ENCODE measurements around the gene EIF3B.

DNA sequence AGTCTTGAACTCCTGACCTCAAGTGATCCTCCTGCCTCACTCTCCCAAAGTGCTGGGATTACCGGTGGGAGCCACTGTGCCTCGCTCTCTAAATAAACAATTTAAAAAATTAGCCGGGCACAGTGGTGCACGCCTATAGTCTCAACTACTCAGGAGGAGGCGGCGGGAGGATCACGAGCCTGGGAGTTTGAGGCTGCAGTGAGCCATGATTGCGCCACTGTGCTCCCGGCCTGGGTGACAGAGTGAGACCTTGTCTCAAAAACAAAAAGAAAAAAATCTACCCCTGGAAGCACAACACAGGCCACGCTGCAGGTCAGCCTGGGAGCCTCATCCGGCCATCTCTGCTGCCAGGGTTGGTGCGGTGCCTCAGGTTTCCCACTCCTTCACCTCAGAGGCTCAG is 3.8 kb upstream of the EIF3B start:
- TF ChIP-seq POLR2A (conservative IDR thresholded peaks at IDR 0.05) (no peak), RB1 (IDR thresholded peaks at IDR 0.05; ENCODE audit: low read depth) (no peak), KDM2B (CRISPR knock-in tag; IDR thresholded peaks at IDR 0.05) (no peak), ZKSCAN1 (IDR thresholded peaks at IDR 0.05; ENCODE audit: low read depth, low read length) (no peak), ZNF12 (CRISPR knock-in tag; IDR thresholded peaks at IDR 0.05) (no peak), KLF6 (CRISPR knock-in tag; IDR thresholded peaks at IDR 0.05; ENCODE audit: borderline replicate concordance) (no peak), TBL1XR1 (IDR thresholded peaks at IDR 0.05; ENCODE audit: low read length in 2 of 2) (no peak), JUN (IDR thresholded peaks at IDR 0.05; ENCODE audit: borderline replicate concordance, low read depth, low read length) (no peak), JUN (CRISPR knock-in tag; IDR thresholded peaks at IDR 0.05; ENCODE audit: borderline replicate concordance) (no peak), SMC3 (conservative IDR thresholded peaks at IDR 0.05; ENCODE audit: insufficient read depth, low read depth, low read length) (no peak), SMAD4 (CRISPR knock-in tag; conservative IDR thresholded peaks at IDR 0.05) (no peak)
- TF ChIP-seq, protein P1, sequence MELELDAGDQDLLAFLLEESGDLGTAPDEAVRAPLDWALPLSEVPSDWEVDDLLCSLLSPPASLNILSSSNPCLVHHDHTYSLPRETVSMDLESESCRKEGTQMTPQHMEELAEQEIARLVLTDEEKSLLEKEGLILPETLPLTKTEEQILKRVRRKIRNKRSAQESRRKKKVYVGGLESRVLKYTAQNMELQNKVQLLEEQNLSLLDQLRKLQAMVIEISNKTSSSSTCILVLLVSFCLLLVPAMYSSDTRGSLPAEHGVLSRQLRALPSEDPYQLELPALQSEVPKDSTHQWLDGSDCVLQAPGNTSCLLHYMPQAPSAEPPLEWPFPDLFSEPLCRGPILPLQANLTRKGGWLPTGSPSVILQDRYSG (tag; conservative IDR thresholded peaks at IDR 0.05; ENCODE audit: low read depth), result no peak
- TF ChIP-seq, protein P2, sequence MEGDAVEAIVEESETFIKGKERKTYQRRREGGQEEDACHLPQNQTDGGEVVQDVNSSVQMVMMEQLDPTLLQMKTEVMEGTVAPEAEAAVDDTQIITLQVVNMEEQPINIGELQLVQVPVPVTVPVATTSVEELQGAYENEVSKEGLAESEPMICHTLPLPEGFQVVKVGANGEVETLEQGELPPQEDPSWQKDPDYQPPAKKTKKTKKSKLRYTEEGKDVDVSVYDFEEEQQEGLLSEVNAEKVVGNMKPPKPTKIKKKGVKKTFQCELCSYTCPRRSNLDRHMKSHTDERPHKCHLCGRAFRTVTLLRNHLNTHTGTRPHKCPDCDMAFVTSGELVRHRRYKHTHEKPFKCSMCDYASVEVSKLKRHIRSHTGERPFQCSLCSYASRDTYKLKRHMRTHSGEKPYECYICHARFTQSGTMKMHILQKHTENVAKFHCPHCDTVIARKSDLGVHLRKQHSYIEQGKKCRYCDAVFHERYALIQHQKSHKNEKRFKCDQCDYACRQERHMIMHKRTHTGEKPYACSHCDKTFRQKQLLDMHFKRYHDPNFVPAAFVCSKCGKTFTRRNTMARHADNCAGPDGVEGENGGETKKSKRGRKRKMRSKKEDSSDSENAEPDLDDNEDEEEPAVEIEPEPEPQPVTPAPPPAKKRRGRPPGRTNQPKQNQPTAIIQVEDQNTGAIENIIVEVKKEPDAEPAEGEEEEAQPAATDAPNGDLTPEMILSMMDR (IDR thresholded peaks at IDR 0.05 in 2 of 3, conservative IDR thresholded peaks at IDR 0.05 in 1 of 3; ENCODE audit: insufficient read depth in 2 of 3, low read depth in 1 of 3, low read length in 3 of 3), result no peak
- TF ChIP-seq, protein P3, sequence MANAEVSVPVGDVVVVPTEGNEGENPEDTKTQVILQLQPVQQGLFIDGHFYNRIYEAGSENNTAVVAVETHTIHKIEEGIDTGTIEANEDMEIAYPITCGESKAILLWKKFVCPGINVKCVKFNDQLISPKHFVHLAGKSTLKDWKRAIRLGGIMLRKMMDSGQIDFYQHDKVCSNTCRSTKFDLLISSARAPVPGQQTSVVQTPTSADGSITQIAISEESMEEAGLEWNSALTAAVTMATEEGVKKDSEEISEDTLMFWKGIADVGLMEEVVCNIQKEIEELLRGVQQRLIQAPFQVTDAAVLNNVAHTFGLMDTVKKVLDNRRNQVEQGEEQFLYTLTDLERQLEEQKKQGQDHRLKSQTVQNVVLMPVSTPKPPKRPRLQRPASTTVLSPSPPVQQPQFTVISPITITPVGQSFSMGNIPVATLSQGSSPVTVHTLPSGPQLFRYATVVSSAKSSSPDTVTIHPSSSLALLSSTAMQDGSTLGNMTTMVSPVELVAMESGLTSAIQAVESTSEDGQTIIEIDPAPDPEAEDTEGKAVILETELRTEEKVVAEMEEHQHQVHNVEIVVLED (CRISPR knock-in tag; IDR thresholded peaks at IDR 0.05), result no peak

All from K562 (cell line).